ENCODE measurements around the gene TXK. TPM values are rescaled to one million over a fixed set of nuclear protein-coding genes. Genes with fewer than 3 reads are reported as not detected.

TXK gene
- total RNA-seq, 1 experiment from 2014 or later, result 1.7 TPM

DNA sequence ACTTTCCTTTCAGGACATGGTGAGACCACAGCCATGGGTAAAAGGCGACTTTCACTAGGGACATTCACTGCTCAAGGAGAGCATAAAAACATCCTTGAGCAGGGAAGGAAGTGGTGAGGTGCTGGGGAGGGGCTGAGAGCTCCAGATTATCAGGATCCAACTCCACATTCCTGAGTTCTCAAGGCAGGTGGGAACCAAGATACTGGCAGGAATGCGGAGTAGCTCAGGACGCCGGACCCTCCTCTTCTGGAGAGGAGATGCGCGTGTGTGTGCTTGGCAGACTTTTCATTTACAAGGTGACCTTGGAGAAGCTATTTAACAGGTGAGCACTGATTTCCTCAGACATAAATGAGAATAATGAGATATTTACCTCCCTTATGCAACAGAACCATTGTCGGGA lies 41.3 kb upstream of the TXK start:
- Histone ChIP-seq H3K27me3 (ENCODE audit: insufficient read depth, low read length) (no peaks in the 10 kb centered on the region), H2AFZ (ENCODE audit: low read depth, low read length, poor library complexity, severe bottlenecking) (no peak overlapping the region), H3K9ac (ENCODE audit: low read length) (no peak overlapping the region), H3K4me2 (ENCODE audit: low read length) (peak overlapping the region; percentile 49; the same call in 1 of the 2 replicates), H4K20me1 (ENCODE audit: insufficient read depth) (no peaks in the 10 kb centered on the region), H3K27ac (ENCODE audit: low read depth, low read length) (no peak overlapping the region), H3K4me3 (replicated peaks in 1 of 2; ENCODE audit: low read depth in 1 of 2, low read length in 2 of 2) (no peak overlapping the region), H3K36me3 (ENCODE audit: control insufficient read depth in 1 of 2, insufficient read depth in 2 of 2, low read length in 2 of 2) (no peaks in the 10 kb centered on the region), H3K9me2 (ENCODE audit: insufficient read depth) (no peaks in the 10 kb centered on the region), H3K79me2 (ENCODE audit: insufficient read depth, low read length) (no peaks in the 10 kb centered on the region), H3K4me1 (ENCODE audit: control insufficient read depth in 1 of 2, insufficient read depth in 2 of 2, low read length in 2 of 2) (peaks cover 30 to 45% of the 10 kb centered on the region in 2 experiments), H3K9me3 (ENCODE audit: control insufficient read depth in 1 of 2, insufficient read depth in 1 of 2, low read depth in 1 of 2, low read length in 2 of 2) (no peaks in the 10 kb centered on the region)
- TF ChIP-seq SRF (IDR thresholded peaks at IDR 0.05; ENCODE audit: low read depth) (no peak), ZNF274 (IDR thresholded peaks at IDR 0.05; ENCODE audit: low read depth, low read length) (no peak), EZH2phosphoT487 (IDR thresholded peaks at IDR 0.05; ENCODE audit: borderline replicate concordance) (no peak), EZH2 (IDR thresholded peaks at IDR 0.05) (no peak), SIN3A (IDR thresholded peaks at IDR 0.05; ENCODE audit: low read depth) (no peak), ZFX (IDR thresholded peaks at IDR 0.05) (no peak), POLR2AphosphoS5 (IDR thresholded peaks at IDR 0.05; ENCODE audit: low read depth, low read length) (no peak), FOSL1 (IDR thresholded peaks at IDR 0.05; ENCODE audit: low read depth) (no peak)
- TF ChIP-seq, protein P1, sequence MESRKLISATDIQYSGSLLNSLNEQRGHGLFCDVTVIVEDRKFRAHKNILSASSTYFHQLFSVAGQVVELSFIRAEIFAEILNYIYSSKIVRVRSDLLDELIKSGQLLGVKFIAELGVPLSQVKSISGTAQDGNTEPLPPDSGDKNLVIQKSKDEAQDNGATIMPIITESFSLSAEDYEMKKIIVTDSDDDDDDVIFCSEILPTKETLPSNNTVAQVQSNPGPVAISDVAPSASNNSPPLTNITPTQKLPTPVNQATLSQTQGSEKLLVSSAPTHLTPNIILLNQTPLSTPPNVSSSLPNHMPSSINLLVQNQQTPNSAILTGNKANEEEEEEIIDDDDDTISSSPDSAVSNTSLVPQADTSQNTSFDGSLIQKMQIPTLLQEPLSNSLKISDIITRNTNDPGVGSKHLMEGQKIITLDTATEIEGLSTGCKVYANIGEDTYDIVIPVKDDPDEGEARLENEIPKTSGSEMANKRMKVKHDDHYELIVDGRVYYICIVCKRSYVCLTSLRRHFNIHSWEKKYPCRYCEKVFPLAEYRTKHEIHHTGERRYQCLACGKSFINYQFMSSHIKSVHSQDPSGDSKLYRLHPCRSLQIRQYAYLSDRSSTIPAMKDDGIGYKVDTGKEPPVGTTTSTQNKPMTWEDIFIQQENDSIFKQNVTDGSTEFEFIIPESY (IDR thresholded peaks at IDR 0.05; ENCODE audit: extremely low read depth, insufficient replicate concordance, low read length), result no peak
- TF ChIP-seq, protein P2, sequence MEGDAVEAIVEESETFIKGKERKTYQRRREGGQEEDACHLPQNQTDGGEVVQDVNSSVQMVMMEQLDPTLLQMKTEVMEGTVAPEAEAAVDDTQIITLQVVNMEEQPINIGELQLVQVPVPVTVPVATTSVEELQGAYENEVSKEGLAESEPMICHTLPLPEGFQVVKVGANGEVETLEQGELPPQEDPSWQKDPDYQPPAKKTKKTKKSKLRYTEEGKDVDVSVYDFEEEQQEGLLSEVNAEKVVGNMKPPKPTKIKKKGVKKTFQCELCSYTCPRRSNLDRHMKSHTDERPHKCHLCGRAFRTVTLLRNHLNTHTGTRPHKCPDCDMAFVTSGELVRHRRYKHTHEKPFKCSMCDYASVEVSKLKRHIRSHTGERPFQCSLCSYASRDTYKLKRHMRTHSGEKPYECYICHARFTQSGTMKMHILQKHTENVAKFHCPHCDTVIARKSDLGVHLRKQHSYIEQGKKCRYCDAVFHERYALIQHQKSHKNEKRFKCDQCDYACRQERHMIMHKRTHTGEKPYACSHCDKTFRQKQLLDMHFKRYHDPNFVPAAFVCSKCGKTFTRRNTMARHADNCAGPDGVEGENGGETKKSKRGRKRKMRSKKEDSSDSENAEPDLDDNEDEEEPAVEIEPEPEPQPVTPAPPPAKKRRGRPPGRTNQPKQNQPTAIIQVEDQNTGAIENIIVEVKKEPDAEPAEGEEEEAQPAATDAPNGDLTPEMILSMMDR (IDR thresholded peaks at IDR 0.05 in 2 of 3, conservative IDR thresholded peaks at IDR 0.05 in 1 of 3; ENCODE audit: borderline replicate concordance in 1 of 3, insufficient read depth in 1 of 3, low read depth in 2 of 3, low read length in 2 of 3), result no peak
- TF ChIP-seq, protein P3, sequence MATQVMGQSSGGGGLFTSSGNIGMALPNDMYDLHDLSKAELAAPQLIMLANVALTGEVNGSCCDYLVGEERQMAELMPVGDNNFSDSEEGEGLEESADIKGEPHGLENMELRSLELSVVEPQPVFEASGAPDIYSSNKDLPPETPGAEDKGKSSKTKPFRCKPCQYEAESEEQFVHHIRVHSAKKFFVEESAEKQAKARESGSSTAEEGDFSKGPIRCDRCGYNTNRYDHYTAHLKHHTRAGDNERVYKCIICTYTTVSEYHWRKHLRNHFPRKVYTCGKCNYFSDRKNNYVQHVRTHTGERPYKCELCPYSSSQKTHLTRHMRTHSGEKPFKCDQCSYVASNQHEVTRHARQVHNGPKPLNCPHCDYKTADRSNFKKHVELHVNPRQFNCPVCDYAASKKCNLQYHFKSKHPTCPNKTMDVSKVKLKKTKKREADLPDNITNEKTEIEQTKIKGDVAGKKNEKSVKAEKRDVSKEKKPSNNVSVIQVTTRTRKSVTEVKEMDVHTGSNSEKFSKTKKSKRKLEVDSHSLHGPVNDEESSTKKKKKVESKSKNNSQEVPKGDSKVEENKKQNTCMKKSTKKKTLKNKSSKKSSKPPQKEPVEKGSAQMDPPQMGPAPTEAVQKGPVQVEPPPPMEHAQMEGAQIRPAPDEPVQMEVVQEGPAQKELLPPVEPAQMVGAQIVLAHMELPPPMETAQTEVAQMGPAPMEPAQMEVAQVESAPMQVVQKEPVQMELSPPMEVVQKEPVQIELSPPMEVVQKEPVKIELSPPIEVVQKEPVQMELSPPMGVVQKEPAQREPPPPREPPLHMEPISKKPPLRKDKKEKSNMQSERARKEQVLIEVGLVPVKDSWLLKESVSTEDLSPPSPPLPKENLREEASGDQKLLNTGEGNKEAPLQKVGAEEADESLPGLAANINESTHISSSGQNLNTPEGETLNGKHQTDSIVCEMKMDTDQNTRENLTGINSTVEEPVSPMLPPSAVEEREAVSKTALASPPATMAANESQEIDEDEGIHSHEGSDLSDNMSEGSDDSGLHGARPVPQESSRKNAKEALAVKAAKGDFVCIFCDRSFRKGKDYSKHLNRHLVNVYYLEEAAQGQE (IDR thresholded peaks at IDR 0.05; ENCODE audit: low read depth), result no peak
- RAD21 ChIA-PET (ENCODE audit: low non-redundant PET in 1 of 2, low total read pairs in 2 of 2, uncharacterized antibody in 2 of 2, unreplicated experiment in 2 of 2), result no interaction called here
- no TSS peak for BruUV-seq (replicated peaks)
- intact Hi-C loops (cut with micrococcal nuclease), result no loop called here
- CTCF ChIA-PET, result no interaction called here
- ATAC-seq (no peak), DNase-seq (ENCODE audit: low read depth, low spot score) (no peak)
- POLR2A ChIA-PET, result no interaction called here

All from HCT116 (cell line).